Measurements from ENCODE around the gene LRRK1.
"Not testable (repeated sequence)": the region's sequence is repeated elsewhere in the genome, so short reads cannot be mapped to it uniquely, and the experiment has no call there.

Gene LRRK1

DNA sequence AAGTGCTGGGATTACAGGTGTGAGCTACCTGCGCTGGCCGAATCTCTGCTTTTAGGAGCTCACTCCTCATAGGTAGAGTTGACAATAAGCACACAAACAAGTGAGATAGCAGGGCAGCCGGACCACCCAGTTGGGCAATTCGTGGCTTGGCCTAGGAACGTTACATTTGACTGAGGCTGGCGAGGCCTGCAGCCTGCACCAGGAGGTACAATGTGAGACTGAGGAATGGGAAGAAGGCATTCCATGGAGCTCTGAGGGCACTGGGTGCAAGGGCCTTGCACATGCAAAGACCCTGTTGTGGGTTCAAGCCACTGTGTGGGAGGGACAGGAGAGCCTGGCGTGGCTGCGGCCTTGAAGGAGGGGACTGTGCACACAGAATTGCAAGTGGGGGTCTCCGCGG, 152.5 kb downstream of the LRRK1 start:
- no peak for DNase-seq (ENCODE audit: low read depth in 2 of 2)

- DNase-seq (ENCODE audit: low read depth in 2 of 2), result not testable (repeated sequence)
These were observed 153.1 kb downstream of the LRRK1 start for GRCh38 chr15:101072235-101072634.

GRCh38 chr15:101077806-101078668, 158.9 kb downstream of the LRRK1 start:
- not testable (repeated sequence) for DNase-seq (ENCODE audit: low read depth in 2 of 2)

- no peak for DNase-seq (ENCODE audit: low read depth in 2 of 2)
These were observed 159.6 kb downstream of the LRRK1 start for GRCh38 chr15:101078669-101079323.

GRCh38 chr15:101081900-101082299, 162.7 kb downstream of the LRRK1 start:
- no peak for DNase-seq (ENCODE audit: low read depth in 2 of 2)

DNA sequence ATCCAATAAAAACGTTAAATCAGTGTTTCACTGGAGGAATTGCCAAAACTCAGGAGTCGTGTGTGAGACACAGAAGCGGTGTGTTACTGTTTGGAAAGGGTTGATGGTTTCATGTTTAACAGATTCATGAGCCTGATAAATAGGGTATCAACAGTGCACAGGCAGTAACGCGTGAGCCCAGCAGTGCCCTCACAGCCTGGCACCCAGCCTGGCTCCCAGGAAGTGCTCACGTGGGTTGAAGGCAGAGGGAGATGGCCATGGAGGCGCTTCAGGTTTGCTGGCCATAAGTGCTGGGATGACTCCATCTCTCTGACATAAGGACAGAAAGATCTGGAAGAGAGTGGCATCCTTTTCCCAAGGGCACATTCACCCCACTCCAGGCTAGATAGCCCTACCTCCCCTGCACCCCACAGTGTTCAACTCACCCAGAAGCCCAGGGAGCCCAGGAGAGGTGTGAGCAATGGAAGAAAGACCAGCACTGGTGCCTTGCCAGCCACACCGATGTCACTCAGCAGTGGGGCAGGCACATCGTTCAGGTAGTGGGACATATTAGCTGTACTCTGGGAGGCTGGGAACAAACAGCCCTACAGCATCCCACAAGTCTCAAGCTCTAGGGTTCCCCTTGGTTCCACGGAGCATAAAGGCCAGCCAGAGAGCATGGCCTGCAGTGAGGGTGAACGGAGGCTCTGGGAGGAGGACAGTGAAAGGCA, 164.3 kb downstream of the LRRK1 start:
- DNase-seq (ENCODE audit: low read depth in 2 of 2), result no peak

DNA sequence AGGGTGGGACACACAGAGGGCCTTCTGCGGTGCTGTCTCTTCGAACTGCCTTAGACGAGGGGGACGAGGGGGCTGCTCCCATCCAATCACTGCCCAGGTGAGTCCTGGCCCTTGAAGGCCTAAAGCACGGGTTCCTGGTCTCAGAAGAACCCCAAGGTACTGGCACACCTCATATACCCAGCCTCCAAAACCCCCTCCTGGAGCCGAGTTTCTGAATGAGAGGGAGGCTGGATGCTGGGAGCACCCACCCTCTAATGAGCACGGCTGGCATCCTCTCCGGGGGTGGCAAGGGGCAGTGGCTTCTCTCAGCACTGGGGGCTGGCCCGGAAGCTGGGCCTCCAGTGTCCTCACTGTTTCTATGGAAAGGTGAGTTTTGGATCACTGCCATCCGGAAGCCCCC, 165.6 kb downstream of the LRRK1 start:
- DNase-seq (ENCODE audit: low read depth in 2 of 2), result no peak

GRCh38 chr15:101085311-101085700, 166.1 kb downstream of the LRRK1 start:
- DNase-seq (ENCODE audit: low read depth in 2 of 2), result no peak

GRCh38 chr15:101086394-101087171, 167.4 kb downstream of the LRRK1 start:
- DNase-seq (ENCODE audit: low read depth in 2 of 2), result no peak

GRCh38 chr15:101087172-101087769, 168.1 kb downstream of the LRRK1 start:
- no peak for DNase-seq (ENCODE audit: low read depth in 2 of 2)

- DNase-seq (ENCODE audit: low read depth in 2 of 2), result no peak
These were observed 169.1 kb downstream of the LRRK1 start for GRCh38 chr15:101088271-101088670.

DNA sequence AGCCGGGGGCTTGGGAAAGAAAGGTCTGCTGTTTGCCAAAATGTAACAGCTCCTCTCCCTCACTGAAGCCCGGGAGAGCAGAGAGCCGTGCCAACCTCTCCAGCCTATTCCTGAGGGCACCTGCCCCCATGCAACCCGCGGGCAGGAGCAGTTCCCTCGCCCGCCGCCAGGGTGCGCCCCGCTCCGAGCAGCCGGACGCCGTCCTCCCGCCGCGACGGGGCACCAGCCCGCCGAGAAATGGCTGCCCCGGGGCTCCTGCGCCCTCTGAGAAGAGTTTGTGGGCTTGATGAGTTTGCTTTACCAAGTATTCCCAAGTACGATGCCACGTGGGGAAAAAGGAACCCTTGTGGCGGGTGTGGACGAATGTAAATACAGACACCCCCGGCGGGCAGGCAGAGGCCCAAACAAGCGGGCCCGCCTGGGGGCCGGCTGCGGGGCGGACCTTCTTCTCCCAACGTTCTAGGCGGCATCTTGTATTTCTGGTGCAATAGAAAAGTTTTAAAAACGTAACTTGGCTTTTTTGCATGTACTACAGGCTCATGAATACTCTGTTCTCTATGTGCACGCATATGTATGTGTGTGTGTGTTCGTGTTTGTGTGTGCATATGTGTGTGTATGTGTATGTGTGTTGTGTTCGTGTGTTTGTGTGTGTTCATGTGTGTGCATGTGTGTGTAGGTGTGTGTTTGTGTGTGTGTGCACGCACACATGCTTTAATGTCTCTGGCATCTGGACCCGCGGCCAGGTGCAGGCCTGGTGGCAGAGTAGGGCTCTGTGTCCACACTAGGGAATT, 169.8 kb downstream of the LRRK1 start:
- no peak for DNase-seq (ENCODE audit: low read depth in 2 of 2)

DNA sequence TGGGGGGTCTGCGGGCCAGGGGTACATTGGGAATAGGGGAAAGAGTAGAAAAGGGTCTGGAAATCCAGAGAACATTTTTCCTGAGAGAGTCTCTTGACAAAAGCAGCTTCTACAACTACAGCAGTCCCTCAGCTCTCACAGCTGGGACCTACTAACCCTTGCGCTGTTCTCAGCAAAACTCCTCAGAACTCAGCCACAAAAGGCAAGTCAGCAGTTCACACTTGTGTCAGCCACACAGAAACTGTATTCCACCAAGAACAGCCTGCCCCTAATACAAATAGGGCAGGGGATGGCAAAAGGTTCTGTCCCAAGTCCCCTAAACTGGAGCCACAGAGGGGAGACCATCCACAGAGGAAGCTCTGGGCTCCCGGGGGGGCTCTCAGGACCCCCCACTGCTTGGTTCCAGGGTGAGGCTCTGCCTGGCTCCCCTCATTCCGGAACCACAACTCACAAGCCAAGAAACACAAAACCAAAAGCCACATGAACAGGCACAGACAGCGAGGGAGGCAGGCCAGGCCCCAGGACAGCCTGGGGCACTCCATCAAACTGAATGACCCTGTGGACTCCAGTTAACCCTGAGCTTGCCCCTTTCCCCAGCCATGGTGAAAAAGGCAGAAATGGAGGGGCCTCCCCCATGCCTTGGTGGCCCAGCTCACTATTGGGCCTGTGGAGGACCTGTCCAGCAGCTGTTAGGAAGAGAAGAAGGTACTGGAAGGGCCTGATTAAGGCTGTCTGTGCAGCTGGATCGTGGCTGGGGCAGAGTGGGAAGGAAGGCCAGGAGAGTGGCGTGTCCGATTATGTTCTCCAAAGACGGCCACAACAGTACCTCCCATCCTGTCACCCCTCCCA, 170.6 kb downstream of the LRRK1 start:
- no peak for DNase-seq (ENCODE audit: low read depth in 2 of 2)

DNA sequence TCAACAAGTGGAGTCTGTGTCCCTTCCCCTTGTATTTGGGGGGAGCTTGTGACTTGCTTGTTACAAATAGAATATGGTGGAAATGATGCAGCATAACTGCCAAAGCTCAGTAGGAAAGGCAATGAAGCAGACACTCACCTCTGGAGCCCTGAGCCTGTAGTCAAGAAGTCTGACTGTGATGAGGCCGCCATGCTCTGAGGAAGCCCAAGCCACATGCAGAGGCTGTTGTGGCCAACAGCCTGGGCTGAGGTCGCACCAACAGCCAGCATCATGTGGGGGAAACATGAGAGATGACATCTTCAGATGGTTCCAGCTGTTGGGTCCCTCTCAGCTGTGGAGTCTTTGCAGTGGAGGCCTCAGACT, 171.3 kb downstream of the LRRK1 start:
- DNase-seq (ENCODE audit: low read depth in 2 of 2), result no peak

DNA sequence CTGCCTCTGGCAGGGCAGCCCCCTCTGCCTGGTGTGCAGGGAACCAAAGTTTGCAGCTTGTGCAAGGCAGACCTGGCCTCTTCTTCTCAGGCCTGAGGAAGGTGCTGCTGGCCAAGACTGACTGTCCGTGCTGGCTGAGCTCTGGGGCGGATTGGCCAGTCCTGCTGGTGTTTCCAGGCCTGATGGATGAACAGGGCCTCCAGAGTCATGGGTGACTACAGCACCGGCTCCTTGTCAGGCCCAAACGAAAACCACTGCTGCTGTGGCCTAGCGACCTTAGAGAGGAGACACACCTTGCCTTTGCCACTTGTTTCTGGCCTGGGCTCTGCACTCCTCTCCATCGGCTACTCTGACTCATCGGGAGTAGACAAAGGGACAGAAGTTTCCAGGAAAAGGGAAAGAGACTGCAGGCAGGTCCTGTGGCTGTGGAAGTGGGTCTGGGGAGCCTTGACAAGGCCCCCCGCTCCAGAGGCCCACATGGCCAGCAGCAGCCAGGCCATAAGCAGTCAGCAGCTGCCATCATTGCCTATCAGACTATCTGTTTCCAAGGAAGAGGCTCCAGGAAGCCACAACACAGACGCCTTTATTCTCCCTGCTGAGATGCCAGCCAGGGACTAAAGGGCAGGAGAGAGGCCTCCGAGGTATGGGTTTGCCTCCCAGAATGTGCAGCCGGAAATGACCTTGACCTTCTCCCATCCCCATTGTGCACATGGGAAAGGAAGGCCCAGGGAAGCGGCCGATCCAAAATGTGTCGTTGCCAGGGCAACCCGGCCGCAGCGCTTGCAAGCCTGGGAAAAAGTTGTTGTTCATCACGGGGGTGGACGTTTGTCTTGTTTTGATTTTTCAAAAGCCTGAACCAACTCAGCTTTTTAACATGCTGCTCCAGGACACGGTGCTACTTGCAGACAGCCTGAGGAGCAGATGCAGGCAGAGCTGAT, 172.2 kb downstream of the LRRK1 start:
- no peak for DNase-seq (ENCODE audit: low read depth in 2 of 2)

DNA sequence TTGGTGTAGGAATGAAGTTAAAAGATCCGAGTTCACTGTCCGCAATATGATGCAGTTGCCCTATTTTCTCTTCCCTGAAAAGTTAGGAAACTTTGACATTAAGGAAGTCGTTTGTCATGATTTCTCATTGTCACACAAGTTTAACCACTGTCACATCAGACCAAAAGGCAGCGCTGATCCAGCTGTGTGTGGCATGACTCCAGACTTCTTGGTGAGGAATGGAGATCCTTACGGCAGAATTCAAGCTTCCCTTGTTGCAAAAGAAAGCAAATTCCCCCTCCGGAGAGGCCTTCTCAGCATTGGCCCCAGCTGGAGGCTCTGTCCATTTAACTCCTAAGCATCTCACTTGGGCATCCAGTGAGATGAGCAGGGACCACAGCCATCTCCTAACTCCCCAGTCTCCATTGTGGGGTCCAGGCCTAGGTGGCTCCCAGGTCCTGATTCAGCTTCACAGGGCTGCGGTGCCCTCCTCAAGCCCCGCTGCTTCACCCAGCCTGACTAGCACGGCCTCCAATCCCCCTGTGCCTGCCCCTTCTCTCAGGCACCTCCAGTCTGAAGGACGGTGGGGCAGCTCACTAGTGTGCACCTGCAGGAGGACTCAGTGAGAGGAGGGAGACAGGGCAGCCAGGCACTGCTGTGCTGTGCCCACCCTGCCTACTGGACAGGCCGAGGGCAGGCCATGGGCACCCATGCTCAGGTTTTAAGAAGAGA, 173.2 kb downstream of the LRRK1 start:
- no peak for DNase-seq (ENCODE audit: low read depth in 2 of 2)

- DNase-seq (ENCODE audit: low read depth in 2 of 2), result no peak
These were observed 173.7 kb downstream of the LRRK1 start for GRCh38 chr15:101092867-101093202.

- no peak for DNase-seq (ENCODE audit: low read depth in 2 of 2)
These were observed 174.8 kb downstream of the LRRK1 start for GRCh38 chr15:101093958-101094357.
